Stimulated activated CD8-positive, alpha-beta memory T cell treated with anti-CD3 and anti-CD28 coated beads, Interleukin-7, amount 100 ng/mL, for 4 hours (primary cell): ENCODE data around the gene GLRB.
"Not testable (repeated sequence)": the region's sequence is repeated elsewhere in the genome, so short reads cannot be mapped to it uniquely, and the experiment has no call there.

Experiments used
- DNase-seq, 2 donors: peaks; one replicate each; pipeline ENCODE4 v3.0.0-alpha.2; 2020; ENCODE audit warnings: low read depth in 2 of 2

GLRB gene

GRCh38 chr4:157075811-157076577 is at the start of gene GLRB:
Gene GLRB (plus strand): TSS chr4:157076150. CDS start chr4:157078025, 1,875 bp downstream.
- no peak for DNase-seq

GRCh38 chr4:157035471-157035870 is 40.5 kb upstream of the GLRB start:
- DNase-seq = no peak

GRCh38 chr4:157040405-157040804 is 35.5 kb upstream of the GLRB start:
- DNase-seq = no peak

- no peak for DNase-seq
Observed at GRCh38 chr4:157043131-157043530, 32.8 kb upstream of the GLRB start.

- no peak for DNase-seq
Observed at GRCh38 chr4:157045507-157046127, 30.3 kb upstream of the GLRB start.

- DNase-seq = no peak
Observed at GRCh38 chr4:157048248-157048647, 27.7 kb upstream of the GLRB start.

- DNase-seq = no peak
Observed at GRCh38 chr4:157050561-157050960, 25.4 kb upstream of the GLRB start.

GRCh38 chr4:157052429-157053040 is 23.4 kb upstream of the GLRB start:
- no peak for DNase-seq

- DNase-seq = no peak
Observed at GRCh38 chr4:157057218-157057617, 18.7 kb upstream of the GLRB start.

- not testable (repeated sequence) for DNase-seq
Observed at GRCh38 chr4:157058899-157059298, 17.1 kb upstream of the GLRB start.

GRCh38 chr4:157072002-157072401 is 3.9 kb upstream of the GLRB start:
- DNase-seq = no peak

- no peak for DNase-seq
Observed at GRCh38 chr4:157075401-157075800, 549 bp upstream of the GLRB start.

- DNase-seq = no peak
Observed at GRCh38 chr4:157076578-157076947, 613 bp downstream of the GLRB start.

- DNase-seq = no peak
Observed at GRCh38 chr4:157079441-157079840, 3.5 kb downstream of the GLRB start.

GRCh38 chr4:157080605-157081004 is 4.7 kb downstream of the GLRB start:
- no peak for DNase-seq

GRCh38 chr4:157095716-157096115 is 19.8 kb downstream of the GLRB start:
- DNase-seq = no peak

- DNase-seq = no peak
Observed at GRCh38 chr4:157096439-157096838, 20.5 kb downstream of the GLRB start.

GRCh38 chr4:157099506-157099905 is 23.6 kb downstream of the GLRB start:
- no peak for DNase-seq

GRCh38 chr4:157104541-157104940 is 28.6 kb downstream of the GLRB start:
- no peak for DNase-seq

- no peak for DNase-seq
Observed at GRCh38 chr4:157114671-157115070, 38.7 kb downstream of the GLRB start.

- no peak for DNase-seq
Observed at GRCh38 chr4:157115613-157116335, 39.8 kb downstream of the GLRB start.

- DNase-seq = no peak
Observed at GRCh38 chr4:157121401-157121800, 45.5 kb downstream of the GLRB start.
